Mucosa of rectum (tissue), 2 donors: Measurements from ENCODE around the gene ITPR2.

Source experiments
- H3K27ac ChIP-seq, 2 donors: one replicate each; pipeline ENCODE4 v1.7.0; 2013; ENCODE audit warnings: inconsistent platforms in 2 of 2, low read depth in 2 of 2, low read length in 2 of 2
- H3K27me3 ChIP-seq, 2 donors: one replicate each; pipeline ENCODE4 v1.7.0; 2013; ENCODE audit warnings: low read length in 2 of 2; ENCODE audit not compliant: control insufficient read depth in 2 of 2, insufficient read depth in 2 of 2
- H3K36me3 ChIP-seq, 2 donors: one replicate each; pipeline ENCODE4 v1.7.0; 2013; ENCODE audit warnings: low read length in 2 of 2; ENCODE audit not compliant: control insufficient read depth in 2 of 2, insufficient read depth in 2 of 2
- H3K4me1 ChIP-seq, 2 donors: one replicate each; pipeline ENCODE4 v1.7.0; 2013; ENCODE audit warnings: low read length in 2 of 2, mild to moderate bottlenecking in 1 of 2; ENCODE audit not compliant: control insufficient read depth in 2 of 2, insufficient read depth in 2 of 2
- H3K4me3 ChIP-seq, 2 donors: one replicate each; pipeline ENCODE4 v1.7.0; 2013; ENCODE audit warnings: low read length in 2 of 2
- H3K9ac ChIP-seq, 2 donors: one replicate each; pipeline ENCODE4 v1.7.0; 2013; ENCODE audit warnings: low read length in 2 of 2, low read depth in 1 of 2, mild to moderate bottlenecking in 1 of 2
- H3K9me3 ChIP-seq, 2 donors: one replicate each; pipeline ENCODE4 v1.7.0; 2013; ENCODE audit warnings: low read length in 2 of 2; ENCODE audit not compliant: control insufficient read depth in 2 of 2
- donor health status: healthy.
- donor health status: Normal muscosa, but diverticular disease.

ITPR2 gene

GRCh38 chr12:26642361-26642760, 190.6 kb downstream of the ITPR2 start:
- Histone ChIP-seq H3K36me3 (no peaks in the 10 kb centered on the region), H3K9ac (no peak overlapping the region), H3K27me3 (no peaks in the 10 kb centered on the region), H3K4me1 (no peaks in the 10 kb centered on the region), H3K27ac (no peak overlapping the region), H3K4me3 (no peak overlapping the region), H3K9me3 (no peaks in the 10 kb centered on the region)

GRCh38 chr12:26636710-26637328, 196.2 kb downstream of the ITPR2 start:
- no peaks in the 10 kb centered on the region for H3K4me1 ChIP-seq
- no peaks in the 10 kb centered on the region for H3K9me3 ChIP-seq
- no peaks in the 10 kb centered on the region for H3K27me3 ChIP-seq
- peaks cover 0 to 3% of the 10 kb centered on the region in 2 donors for H3K36me3 ChIP-seq
- no peak overlapping the region for H3K4me3 ChIP-seq
- no peak overlapping the region for H3K27ac ChIP-seq
- no peak overlapping the region for H3K9ac ChIP-seq

DNA sequence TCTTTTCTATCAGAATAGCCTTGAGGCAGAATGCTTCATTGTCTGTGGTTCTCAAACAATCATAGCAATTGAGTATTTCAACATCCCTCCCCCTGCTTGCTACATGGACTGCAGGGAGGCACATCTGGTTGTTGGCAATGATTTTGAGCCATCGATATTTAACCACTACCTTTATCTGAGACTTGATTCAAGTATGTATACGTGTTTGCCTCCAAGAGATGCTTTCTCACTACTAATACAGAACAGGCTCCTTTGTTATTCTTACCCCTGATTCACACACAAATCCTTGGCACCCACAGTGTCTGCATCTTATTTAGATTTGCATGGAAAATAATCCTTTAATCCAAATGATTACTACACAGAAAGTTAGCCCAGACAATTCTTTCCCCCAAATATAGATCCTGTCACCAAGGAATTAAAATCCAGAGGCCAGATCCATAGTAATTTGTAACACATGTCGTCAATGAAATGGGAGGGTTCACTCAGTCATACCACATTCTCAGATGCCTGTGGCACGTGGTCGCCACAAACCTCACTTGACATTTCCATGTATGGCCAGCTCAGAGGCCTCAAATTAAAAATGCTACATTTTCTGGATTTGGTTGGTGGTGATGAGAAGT, 199.3 kb downstream of the ITPR2 start:
- Histone ChIP-seq H3K9me3 (no peaks in the 10 kb centered on the region), H3K4me3 (no peak overlapping the region), H3K9ac (no peak overlapping the region), H3K36me3 (peaks cover 2 to 3% of the 10 kb centered on the region in 2 donors), H3K4me1 (no peaks in the 10 kb centered on the region), H3K27me3 (no peaks in the 10 kb centered on the region), H3K27ac (no peak overlapping the region)

- Histone ChIP-seq H3K4me1 (no peaks in the 10 kb centered on the region), H3K9ac (no peak overlapping the region), H3K27me3 (no peaks in the 10 kb centered on the region), H3K9me3 (no peaks in the 10 kb centered on the region), H3K36me3 (peaks cover 7% of the 10 kb centered on the region in 2 donors), H3K4me3 (no peak overlapping the region), H3K27ac (no peak overlapping the region)
Measured at GRCh38 chr12:26632756-26633155, 200.2 kb downstream of the ITPR2 start.

GRCh38 chr12:26631846-26632245, 201.1 kb downstream of the ITPR2 start:
- Histone ChIP-seq H3K27me3 (no peaks in the 10 kb centered on the region), H3K36me3 (peaks cover 7% of the 10 kb centered on the region in 2 donors), H3K4me1 (no peaks in the 10 kb centered on the region), H3K27ac (no peak overlapping the region), H3K9me3 (no peaks in the 10 kb centered on the region), H3K4me3 (no peak overlapping the region), H3K9ac (no peak overlapping the region)

GRCh38 chr12:26630546-26631027, 202.4 kb downstream of the ITPR2 start:
- Histone ChIP-seq H3K27me3 (no peaks in the 10 kb centered on the region), H3K36me3 (peaks cover 4 to 12% of the 10 kb centered on the region in 2 donors), H3K4me3 (no peak overlapping the region), H3K9ac (no peak overlapping the region), H3K4me1 (no peaks in the 10 kb centered on the region), H3K9me3 (no peaks in the 10 kb centered on the region), H3K27ac (no peak overlapping the region)

GRCh38 chr12:26629864-26630263, 203.1 kb downstream of the ITPR2 start:
- no peaks in the 10 kb centered on the region for H3K27me3 ChIP-seq
- H3K4me3 ChIP-seq: no peak overlapping the region
- H3K9ac ChIP-seq: no peak overlapping the region
- H3K9me3 ChIP-seq: no peaks in the 10 kb centered on the region
- no peak overlapping the region for H3K27ac ChIP-seq
- H3K36me3 ChIP-seq: peaks cover 4 to 12% of the 10 kb centered on the region in 2 donors
- H3K4me1 ChIP-seq: no peaks in the 10 kb centered on the region

GRCh38 chr12:26628234-26628633, 204.8 kb downstream of the ITPR2 start:
- Histone ChIP-seq H3K4me3 (no peak overlapping the region), H3K4me1 (no peaks in the 10 kb centered on the region), H3K27me3 (no peaks in the 10 kb centered on the region), H3K9ac (no peak overlapping the region), H3K36me3 (peaks cover 4 to 12% of the 10 kb centered on the region in 2 donors), H3K9me3 (no peaks in the 10 kb centered on the region), H3K27ac (no peak overlapping the region)

DNA sequence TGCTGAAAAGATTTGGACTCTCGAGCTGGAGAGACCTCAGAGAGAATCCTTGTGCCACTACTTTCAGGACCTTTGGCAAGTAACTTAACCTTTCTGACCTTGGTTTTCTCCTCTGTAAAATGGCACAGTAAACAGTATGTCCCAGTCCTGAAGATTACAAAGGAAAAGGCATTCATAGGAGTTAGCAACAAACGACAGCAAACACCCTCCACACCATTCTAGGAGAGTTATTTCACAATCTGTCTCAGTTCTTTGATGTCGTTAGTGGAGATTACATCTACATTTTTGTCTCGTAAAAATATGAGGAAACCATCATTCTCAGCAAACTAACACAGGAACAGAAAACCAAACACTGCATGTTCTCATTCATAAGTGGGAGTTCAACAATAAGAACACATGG, 205.7 kb downstream of the ITPR2 start:
- Histone ChIP-seq H3K9ac (no peak overlapping the region), H3K36me3 (peaks cover 6 to 15% of the 10 kb centered on the region in 2 donors), H3K9me3 (no peaks in the 10 kb centered on the region), H3K4me3 (no peak overlapping the region), H3K4me1 (no peaks in the 10 kb centered on the region), H3K27me3 (no peaks in the 10 kb centered on the region), H3K27ac (no peak overlapping the region)

DNA sequence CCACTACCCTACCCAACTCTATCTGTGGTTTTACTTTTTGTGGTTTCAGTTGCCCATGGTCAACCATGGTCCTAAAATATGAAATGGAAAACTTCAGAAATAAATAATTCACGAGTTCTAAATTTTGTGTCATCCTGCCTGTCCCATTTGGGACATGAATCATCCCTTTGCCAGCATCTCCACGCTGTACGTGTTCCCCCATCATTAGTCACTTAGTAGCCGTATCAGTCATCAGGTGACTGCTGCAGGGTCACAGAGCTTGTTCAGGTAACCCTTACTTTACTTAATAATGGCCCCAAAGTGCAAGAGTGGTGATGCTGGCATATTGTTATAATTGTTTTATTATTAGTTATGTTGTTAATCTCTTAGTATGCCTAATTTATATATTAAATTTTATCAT, 209.9 kb downstream of the ITPR2 start:
- H3K4me3 ChIP-seq: no peak overlapping the region
- no peaks in the 10 kb centered on the region for H3K4me1 ChIP-seq
- H3K27ac ChIP-seq: no peak overlapping the region
- no peaks in the 10 kb centered on the region for H3K27me3 ChIP-seq
- no peaks in the 10 kb centered on the region for H3K9me3 ChIP-seq
- no peak overlapping the region for H3K9ac ChIP-seq
- peaks cover 31 to 34% of the 10 kb centered on the region in 2 donors for H3K36me3 ChIP-seq
